ENCODE measurements around the gene ATP8A2. TPM values are rescaled to one million over a fixed set of nuclear protein-coding genes. Genes with fewer than 3 reads are reported as not detected.

ATP8A2 gene
- total RNA-seq, 4 donors from 2014 or later = 0.13 to 0.29 (median 0.24) TPM

DNA sequence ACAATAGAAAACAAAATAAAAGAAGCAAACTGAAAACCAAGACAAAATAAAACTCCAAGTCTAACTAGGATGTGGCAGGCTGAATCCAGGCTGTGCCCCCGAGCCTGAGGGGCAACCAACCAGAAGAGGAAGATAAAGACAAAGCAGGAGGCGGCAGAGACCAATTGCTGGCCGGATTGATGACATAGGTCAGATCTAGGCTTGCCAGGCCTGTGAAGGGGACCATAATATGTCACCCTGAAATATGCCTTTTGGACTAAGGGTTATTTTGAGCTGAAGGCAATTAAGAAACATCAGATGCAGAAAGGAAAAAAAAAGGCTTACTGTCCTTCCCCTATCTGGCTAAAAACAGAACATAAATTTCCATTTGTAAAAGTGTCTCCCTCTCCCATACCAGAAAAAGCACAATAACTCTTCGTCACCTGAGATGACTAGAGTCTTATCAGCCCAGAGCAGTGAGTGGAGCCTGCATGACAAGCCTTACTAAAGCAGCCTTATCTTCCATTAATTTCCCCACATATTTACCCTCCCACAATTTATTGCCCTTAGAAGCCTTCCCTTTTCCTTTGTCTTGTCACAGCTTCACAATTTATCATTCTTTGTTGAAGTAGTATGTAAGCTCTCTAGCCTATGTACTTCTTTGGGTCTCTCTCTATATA, 22.8 kb downstream of the ATP8A2 start:
- Histone ChIP-seq H3K36me3 (no peaks in the 10 kb centered on the region), H3K27me3 (no peaks in the 10 kb centered on the region), H3K27ac (no peak overlapping the region), H3K9me3 (no peaks in the 10 kb centered on the region), H3K4me3 (replicated peaks in 1 of 3) (no peak overlapping the region), H3K4me1 (no peaks in the 10 kb centered on the region)
- 77 to 88% methylated on average over 4 of the region's 4 CpGs for WGBS, 2 donors
- no peak for DNase-seq
- TF ChIP-seq, protein P1, sequence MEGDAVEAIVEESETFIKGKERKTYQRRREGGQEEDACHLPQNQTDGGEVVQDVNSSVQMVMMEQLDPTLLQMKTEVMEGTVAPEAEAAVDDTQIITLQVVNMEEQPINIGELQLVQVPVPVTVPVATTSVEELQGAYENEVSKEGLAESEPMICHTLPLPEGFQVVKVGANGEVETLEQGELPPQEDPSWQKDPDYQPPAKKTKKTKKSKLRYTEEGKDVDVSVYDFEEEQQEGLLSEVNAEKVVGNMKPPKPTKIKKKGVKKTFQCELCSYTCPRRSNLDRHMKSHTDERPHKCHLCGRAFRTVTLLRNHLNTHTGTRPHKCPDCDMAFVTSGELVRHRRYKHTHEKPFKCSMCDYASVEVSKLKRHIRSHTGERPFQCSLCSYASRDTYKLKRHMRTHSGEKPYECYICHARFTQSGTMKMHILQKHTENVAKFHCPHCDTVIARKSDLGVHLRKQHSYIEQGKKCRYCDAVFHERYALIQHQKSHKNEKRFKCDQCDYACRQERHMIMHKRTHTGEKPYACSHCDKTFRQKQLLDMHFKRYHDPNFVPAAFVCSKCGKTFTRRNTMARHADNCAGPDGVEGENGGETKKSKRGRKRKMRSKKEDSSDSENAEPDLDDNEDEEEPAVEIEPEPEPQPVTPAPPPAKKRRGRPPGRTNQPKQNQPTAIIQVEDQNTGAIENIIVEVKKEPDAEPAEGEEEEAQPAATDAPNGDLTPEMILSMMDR (IDR thresholded peaks at IDR 0.05) = no peak
- TF ChIP-seq POLR2A (IDR thresholded peaks at IDR 0.05) = no peak
- intact Hi-C loops (cut with DNase I) = no loop called here

DNA sequence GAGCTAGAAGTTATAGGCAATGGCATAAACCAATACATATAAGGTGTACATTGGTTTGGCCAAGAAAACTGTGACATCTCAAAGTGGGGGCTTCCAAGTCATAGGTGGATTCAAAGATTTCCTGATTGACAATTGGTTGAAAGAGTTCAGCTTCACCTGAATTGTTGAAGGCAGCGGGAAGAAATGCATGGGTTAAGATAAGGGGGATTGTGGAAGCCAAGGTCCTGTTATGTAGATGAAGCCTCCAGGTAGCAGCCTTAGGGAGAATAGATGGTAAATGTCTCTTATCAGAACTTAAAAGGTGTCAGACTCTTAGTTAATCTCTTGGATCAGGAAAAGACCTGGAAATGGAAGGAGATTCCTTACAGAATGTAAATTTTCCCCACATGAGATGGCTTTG, 26.0 kb downstream of the ATP8A2 start:
- WGBS, 2 donors = 57 to 70% methylated on average over 1 of the region's 1 CpG
- intact Hi-C loops (cut with DNase I) = no loop called here
- Histone ChIP-seq H3K4me3 (replicated peaks in 1 of 3) (no peak overlapping the region), H3K27ac (no peak overlapping the region), H3K4me1 (no peaks in the 10 kb centered on the region), H3K36me3 (no peaks in the 10 kb centered on the region), H3K27me3 (no peaks in the 10 kb centered on the region), H3K9me3 (no peaks in the 10 kb centered on the region)
- no peak for DNase-seq
- TF ChIP-seq POLR2A (IDR thresholded peaks at IDR 0.05) = no peak
- TF ChIP-seq, protein P1 (IDR thresholded peaks at IDR 0.05) = no peak

DNA sequence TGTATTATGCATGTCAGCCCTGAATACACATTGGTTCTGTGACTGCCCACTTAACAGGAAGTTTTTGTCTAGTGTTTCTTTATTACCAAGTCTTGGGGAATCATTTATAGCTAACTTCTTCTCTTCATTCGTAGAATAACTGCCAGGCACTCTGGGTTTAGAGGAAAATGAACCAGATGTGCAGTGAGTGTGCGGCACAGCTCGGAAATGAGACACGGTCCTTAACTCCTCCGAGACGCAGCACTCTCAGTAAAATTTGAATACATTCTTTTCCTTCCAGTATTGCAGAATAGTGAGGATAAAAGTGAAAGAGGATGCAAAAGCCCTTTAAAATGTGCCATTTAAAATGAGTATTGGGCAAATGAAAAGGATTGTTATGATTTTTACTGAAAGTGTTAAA, 29.2 kb downstream of the ATP8A2 start:
- WGBS, 2 donors = 66 to 75% methylated on average over 6 of the region's 6 CpGs
- H3K36me3 ChIP-seq = no peaks in the 10 kb centered on the region
- DNase-seq = no peak
- no peaks in the 10 kb centered on the region for H3K27me3 ChIP-seq
- no peaks in the 10 kb centered on the region for H3K4me1 ChIP-seq
- H3K9me3 ChIP-seq = no peaks in the 10 kb centered on the region
- H3K4me3 ChIP-seq (replicated peaks in 1 of 3) = no peak overlapping the region
- TF ChIP-seq, protein P1 (IDR thresholded peaks at IDR 0.05) = no peak
- TF ChIP-seq POLR2A (IDR thresholded peaks at IDR 0.05) = no peak
- H3K27ac ChIP-seq = no peak overlapping the region
- intact Hi-C loops (cut with DNase I) = no loop called here

DNA sequence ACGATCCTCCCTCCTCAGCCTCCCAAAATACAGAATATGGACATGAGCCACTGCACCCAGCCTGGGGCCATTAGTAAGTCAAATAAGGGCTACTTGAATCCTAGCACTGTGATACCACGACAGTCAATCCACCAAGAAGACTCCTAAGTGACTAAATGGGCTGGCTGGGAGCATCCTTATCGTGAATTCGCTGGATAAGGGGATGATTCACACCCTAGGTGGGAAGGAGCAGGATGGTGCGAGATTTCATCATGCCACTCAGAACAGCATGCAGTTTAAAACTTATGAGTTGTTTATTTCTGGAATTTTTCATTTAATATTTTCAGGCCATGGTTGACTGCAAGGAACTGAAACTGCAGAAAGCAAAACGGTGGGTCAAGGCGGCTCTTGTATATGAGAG, 30.2 kb downstream of the ATP8A2 start:
- DNase-seq = no peak
- no peak for TF ChIP-seq POLR2A (IDR thresholded peaks at IDR 0.05)
- TF ChIP-seq, protein P1 (IDR thresholded peaks at IDR 0.05) = no peak
- H3K9me3 ChIP-seq = no peaks in the 10 kb centered on the region
- no peaks in the 10 kb centered on the region for H3K27me3 ChIP-seq
- H3K4me3 ChIP-seq (replicated peaks in 1 of 3) = no peak overlapping the region
- no peaks in the 10 kb centered on the region for H3K4me1 ChIP-seq
- WGBS, 2 donors = 83 to 85% methylated on average over 7 of the region's 7 CpGs
- no peaks in the 10 kb centered on the region for H3K36me3 ChIP-seq
- intact Hi-C loops (cut with DNase I) = no loop called here
- H3K27ac ChIP-seq = no peak overlapping the region

DNA sequence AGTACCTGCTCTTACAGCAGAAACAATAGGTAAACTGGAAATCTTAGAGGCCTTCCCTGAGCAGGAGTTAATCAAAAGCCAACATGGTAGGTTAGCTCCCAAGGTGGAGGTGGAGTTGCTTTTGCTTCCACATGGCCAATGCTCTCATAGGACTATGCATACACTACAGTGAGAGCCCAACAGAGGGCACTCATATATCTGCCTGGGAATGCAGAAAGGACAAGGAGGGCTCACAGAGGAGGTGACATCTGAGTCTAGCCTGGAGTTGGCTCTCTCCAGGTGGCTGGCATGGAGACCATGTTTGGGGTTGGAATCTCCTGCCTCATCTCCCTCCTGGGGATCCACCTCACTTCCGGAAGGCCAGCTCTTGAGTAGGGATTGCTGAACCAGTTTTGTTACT, 34.6 kb downstream of the ATP8A2 start:
- DNase-seq = no peak
- WGBS, 2 donors = 29 to 60% methylated on average over 1 of the region's 1 CpG
- H3K27ac ChIP-seq = no peak overlapping the region
- intact Hi-C loops (cut with DNase I) = no loop called here
- no peak overlapping the region for H3K4me3 ChIP-seq (replicated peaks in 1 of 3)
- TF ChIP-seq, protein P1 (IDR thresholded peaks at IDR 0.05) = no peak
- no peak for TF ChIP-seq POLR2A (IDR thresholded peaks at IDR 0.05)
- H3K36me3 ChIP-seq = no peaks in the 10 kb centered on the region
- H3K9me3 ChIP-seq = no peaks in the 10 kb centered on the region
- H3K27me3 ChIP-seq = no peaks in the 10 kb centered on the region
- no peaks in the 10 kb centered on the region for H3K4me1 ChIP-seq
